MM.1S (cell line): Measurements from ENCODE around the gene E2F8.
A peak's percentile ranks its signal among the peaks of the same experiment; 100 is the strongest.

Experiments used
- DNase-seq: peaks from one replicate; pipeline ENCODE4 v3.0.0-alpha.2; 2015
- H2AFZ ChIP-seq: fragments of 300-600 bp; sonication (generic); 2 replicates; pipeline ENCODE4 v1.6.0; 2016; ENCODE audit warnings: antibody characterized with exemption, low read length
- H3F3A ChIP-seq: fragments of 300-600 bp; sonication (generic); 2 replicates; pipeline ENCODE4 v1.6.1; 2016; ENCODE audit warnings: mild to moderate bottlenecking, antibody characterized with exemption, low read length, moderate library complexity, mixed read lengths; ENCODE audit not compliant: insufficient read depth
- H3K27ac ChIP-seq: fragments of 300-600 bp; sonication (generic); 2 replicates; pipeline ENCODE4 v1.5.1; 2016; ENCODE audit warnings: mild to moderate bottlenecking, low read length
- H3K27me3 ChIP-seq: fragments of 300-600 bp; sonication (generic); replicated peaks from 2 replicates; pipeline ENCODE4 v1.6.0; 2016; ENCODE audit warnings: low read length; ENCODE audit not compliant: insufficient read depth
- H3K36me3 ChIP-seq: fragments of 300-600 bp; sonication (generic); replicated peaks from 2 replicates; pipeline ENCODE4 v1.6.1; 2016; ENCODE audit warnings: mild to moderate bottlenecking, low read length, mixed read lengths; ENCODE audit not compliant: insufficient read depth
- H3K4me1 ChIP-seq: fragments of 300-600 bp; sonication (generic); 2 replicates; pipeline ENCODE4 v1.6.1; 2016; ENCODE audit warnings: low read length, mixed read lengths
- H3K4me2 ChIP-seq: fragments of 300-600 bp; sonication (generic); 2 replicates; pipeline ENCODE4 v1.6.0; 2016; ENCODE audit warnings: low read depth, low read length
- H3K4me3 ChIP-seq: fragments of 300-600 bp; sonication (generic); 2 replicates; pipeline ENCODE4 v1.5.1; 2016; ENCODE audit warnings: low read length, mixed read lengths
- H3K79me2 ChIP-seq: fragments of 300-600 bp; sonication (generic); 2 replicates; pipeline ENCODE4 v1.6.1; 2016; ENCODE audit warnings: mixed run types, low read length, mixed read lengths
- H3K9ac ChIP-seq: fragments of 300-600 bp; sonication (generic); 2 replicates; pipeline ENCODE4 v1.6.1; 2016; ENCODE audit warnings: low read length, mixed read lengths
- H3K9me2 ChIP-seq: fragments of 300-600 bp; sonication (generic); replicated peaks from 2 replicates; pipeline ENCODE4 v1.6.1; 2016; ENCODE audit warnings: mild to moderate bottlenecking, low read length, mixed read lengths; ENCODE audit not compliant: insufficient read depth
- H3K9me3 ChIP-seq: fragments of 300-600 bp; sonication (generic); replicated peaks from 2 replicates; pipeline ENCODE4 v1.6.1; 2016; ENCODE audit warnings: mild to moderate bottlenecking, low read length, mixed read lengths; ENCODE audit not compliant: insufficient read depth
- H4K20me1 ChIP-seq: fragments of 300-600 bp; sonication (generic); 2 replicates; pipeline ENCODE4 v1.6.1; 2016; ENCODE audit warnings: mild to moderate bottlenecking, low read length, moderate library complexity, mixed read lengths; ENCODE audit not compliant: insufficient read depth
- CTCF ChIP-seq: fragments of 300-600 bp; sonication (generic); IDR thresholded peaks from 2 replicates; pipeline ENCODE4 v1.5.1; 2016; ENCODE audit warnings: antibody characterized with exemption, low read length, mixed read lengths
- EZH2 ChIP-seq: fragments of 300-600 bp; sonication (generic); optimal IDR thresholded peaks from 2 replicates; pipeline ENCODE3; 2017; ENCODE audit warnings: low read depth, mild to moderate bottlenecking, antibody characterized with exemption, low read length, mixed read lengths
- EZH2phosphoT487 ChIP-seq: fragments of 300-600 bp; sonication (generic); IDR thresholded peaks from 2 replicates; pipeline ENCODE4 v1.6.1; 2018; ENCODE audit warnings: antibody characterized with exemption, low read length

The E2F8 gene

GRCh38 chr11:19281041-19281440 is 40.3 kb upstream of the E2F8 start:
- Histone ChIP-seq H2AFZ (peak overlapping the region; percentile 69), H3K9me3 (no peaks in the 10 kb centered on the region), H3K27ac (no peak overlapping the region), H3K4me1 (no peaks in the 10 kb centered on the region), H4K20me1 (no peaks in the 10 kb centered on the region), H3K9me2 (no peaks in the 10 kb centered on the region), H3K79me2 (no peaks in the 10 kb centered on the region), H3K4me2 (peak overlapping the region; percentile 67), H3K27me3 (no peaks in the 10 kb centered on the region), H3F3A (no peaks in the 10 kb centered on the region), H3K4me3 (peak overlapping the region; percentile 39), H3K36me3 (no peaks in the 10 kb centered on the region), H3K9ac (no peak overlapping the region)
- peak; percentile 56 for DNase-seq
- TF ChIP-seq CTCF (no peak), EZH2phosphoT487 (no peak), EZH2 (no peak)

GRCh38 chr11:19279451-19279850 is 38.7 kb upstream of the E2F8 start:
- H3F3A ChIP-seq: no peaks in the 10 kb centered on the region
- no peak overlapping the region for H3K4me2 ChIP-seq
- DNase-seq: no peak
- no peak overlapping the region for H3K9ac ChIP-seq
- no peak for TF ChIP-seq CTCF
- no peak for TF ChIP-seq EZH2phosphoT487
- no peaks in the 10 kb centered on the region for H4K20me1 ChIP-seq
- no peak overlapping the region for H3K27ac ChIP-seq
- no peaks in the 10 kb centered on the region for H3K9me3 ChIP-seq
- no peak overlapping the region for H3K4me3 ChIP-seq
- H3K27me3 ChIP-seq: no peaks in the 10 kb centered on the region
- H2AFZ ChIP-seq: no peak overlapping the region
- H3K36me3 ChIP-seq: no peaks in the 10 kb centered on the region
- no peaks in the 10 kb centered on the region for H3K4me1 ChIP-seq
- no peaks in the 10 kb centered on the region for H3K79me2 ChIP-seq
- no peaks in the 10 kb centered on the region for H3K9me2 ChIP-seq

- Histone ChIP-seq H4K20me1 (no peaks in the 10 kb centered on the region), H3K79me2 (no peaks in the 10 kb centered on the region), H3K36me3 (no peaks in the 10 kb centered on the region), H3K4me2 (no peak overlapping the region), H3K27ac (no peak overlapping the region), H3K4me1 (no peaks in the 10 kb centered on the region), H3K9me2 (no peaks in the 10 kb centered on the region), H3K4me3 (no peak overlapping the region), H2AFZ (no peak overlapping the region), H3K9ac (no peak overlapping the region), H3F3A (no peaks in the 10 kb centered on the region), H3K9me3 (no peaks in the 10 kb centered on the region), H3K27me3 (no peaks in the 10 kb centered on the region)
- no peak for DNase-seq
- TF ChIP-seq EZH2 (no peak), CTCF (no peak), EZH2phosphoT487 (no peak)
These were observed 36.4 kb upstream of the E2F8 start for GRCh38 chr11:19276859-19277808.
